ENCODE results near the gene TIPARP.

Gene TIPARP, protein sequence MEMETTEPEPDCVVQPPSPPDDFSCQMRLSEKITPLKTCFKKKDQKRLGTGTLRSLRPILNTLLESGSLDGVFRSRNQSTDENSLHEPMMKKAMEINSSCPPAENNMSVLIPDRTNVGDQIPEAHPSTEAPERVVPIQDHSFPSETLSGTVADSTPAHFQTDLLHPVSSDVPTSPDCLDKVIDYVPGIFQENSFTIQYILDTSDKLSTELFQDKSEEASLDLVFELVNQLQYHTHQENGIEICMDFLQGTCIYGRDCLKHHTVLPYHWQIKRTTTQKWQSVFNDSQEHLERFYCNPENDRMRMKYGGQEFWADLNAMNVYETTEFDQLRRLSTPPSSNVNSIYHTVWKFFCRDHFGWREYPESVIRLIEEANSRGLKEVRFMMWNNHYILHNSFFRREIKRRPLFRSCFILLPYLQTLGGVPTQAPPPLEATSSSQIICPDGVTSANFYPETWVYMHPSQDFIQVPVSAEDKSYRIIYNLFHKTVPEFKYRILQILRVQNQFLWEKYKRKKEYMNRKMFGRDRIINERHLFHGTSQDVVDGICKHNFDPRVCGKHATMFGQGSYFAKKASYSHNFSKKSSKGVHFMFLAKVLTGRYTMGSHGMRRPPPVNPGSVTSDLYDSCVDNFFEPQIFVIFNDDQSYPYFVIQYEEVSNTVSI

DNA sequence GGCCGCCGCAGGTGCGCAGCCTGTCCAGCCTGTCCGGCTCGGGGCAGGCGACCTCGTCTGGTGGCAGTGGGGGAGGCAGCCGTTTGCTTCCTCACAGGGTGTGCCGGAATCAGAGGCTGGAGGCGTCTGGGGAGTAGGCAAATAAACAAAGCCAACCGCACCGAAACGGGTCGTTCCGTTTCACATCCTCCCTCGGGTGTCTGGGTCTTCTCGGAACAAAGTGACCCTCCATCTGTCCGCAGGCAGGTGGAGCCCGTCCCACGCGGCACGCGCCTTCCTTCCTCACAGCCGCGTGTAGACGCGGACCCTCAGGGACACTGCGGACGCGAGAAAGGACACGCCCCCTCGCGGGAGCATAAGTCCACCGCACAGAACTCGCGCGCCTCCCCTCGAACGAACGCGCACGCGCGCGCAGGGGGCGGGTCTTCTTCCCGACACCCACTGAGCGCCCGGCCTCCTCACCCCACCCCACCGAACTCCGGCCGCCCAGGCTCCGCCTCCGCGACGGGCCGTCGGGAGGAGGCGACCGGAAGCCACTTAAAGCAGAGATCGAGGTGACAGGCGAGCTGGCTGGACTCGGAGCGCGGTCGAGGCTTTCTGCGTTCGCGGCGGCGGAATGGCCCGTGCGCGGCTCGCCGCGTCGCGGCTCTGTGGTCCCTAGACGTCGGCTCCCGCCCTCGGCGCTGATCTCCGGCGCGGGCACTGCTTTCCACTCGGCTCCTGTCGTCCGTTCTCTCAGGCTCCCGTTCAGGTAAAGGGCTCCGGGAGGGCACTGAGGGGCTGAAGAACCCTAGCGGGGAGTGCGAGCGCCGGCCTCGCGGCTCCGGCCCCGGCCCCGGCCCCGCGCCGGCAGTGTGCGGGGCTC lies at the start of gene TIPARP:
Gene TIPARP (plus strand): TSS at position 545 of the 865 bp plus-strand sequence. CDS start 3,108 bp downstream, outside the sequence.
- DNase-seq (ENCODE audit: low spot score), result peak; percentile 97

DNA sequence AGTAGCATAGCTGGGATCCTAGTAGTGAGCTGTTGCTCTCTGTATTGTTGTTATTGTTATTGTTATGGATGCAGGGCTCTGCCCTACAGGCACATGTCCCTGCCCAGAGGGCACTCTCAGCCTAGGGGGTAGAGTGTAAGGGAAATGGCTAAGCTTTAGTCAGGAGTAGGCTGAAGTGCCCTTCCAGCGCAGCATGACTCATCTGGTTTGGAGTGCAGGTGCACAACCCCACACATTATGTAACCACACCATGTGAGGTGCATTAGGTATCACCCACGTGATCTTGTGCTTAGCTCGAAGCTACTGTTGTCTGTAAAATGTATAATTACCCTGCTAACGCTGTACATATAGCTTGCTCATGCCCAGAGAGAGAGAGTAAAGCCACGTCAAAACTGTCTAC lies 48.3 kb upstream of the TIPARP start:
- no peak for DNase-seq (ENCODE audit: low spot score)

DNA sequence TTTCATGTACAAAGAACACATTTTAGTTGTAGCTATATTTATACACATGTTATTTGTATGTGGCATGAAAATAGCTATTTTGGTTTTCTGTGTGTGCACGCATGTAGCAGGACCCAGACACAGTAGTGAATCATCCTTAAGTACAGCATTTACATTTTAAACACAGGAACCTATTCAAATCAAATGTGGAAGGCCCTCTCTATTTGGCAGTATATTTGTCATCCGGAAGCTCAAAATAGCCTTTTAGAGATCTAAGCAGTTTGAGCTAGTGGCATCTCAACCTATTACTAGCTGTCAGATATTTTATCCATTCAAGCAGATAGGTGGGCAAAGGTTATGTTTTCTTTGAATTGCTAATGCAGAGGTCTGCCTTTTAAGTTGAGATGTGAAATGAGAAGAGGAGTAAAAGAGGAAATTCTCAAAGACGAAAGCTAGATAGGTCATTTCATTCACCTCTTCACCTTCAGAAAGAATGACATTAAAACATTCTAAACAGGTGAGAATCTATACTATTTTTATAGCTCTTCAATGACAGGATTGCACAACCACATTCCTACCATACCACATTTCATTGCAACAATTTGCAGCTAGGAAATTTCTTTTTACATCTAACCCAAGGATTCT lies 46.3 kb upstream of the TIPARP start:
- DNase-seq (ENCODE audit: low spot score), result no peak

GRCh38 chr3:156628836-156629618 lies 45.4 kb upstream of the TIPARP start:
- DNase-seq (ENCODE audit: low spot score), result no peak

GRCh38 chr3:156630081-156630772 lies 44.2 kb upstream of the TIPARP start:
- DNase-seq (ENCODE audit: low spot score), result no peak

- DNase-seq (ENCODE audit: low spot score), result no peak
These were observed 43.7 kb upstream of the TIPARP start for GRCh38 chr3:156630773-156631093.

DNA sequence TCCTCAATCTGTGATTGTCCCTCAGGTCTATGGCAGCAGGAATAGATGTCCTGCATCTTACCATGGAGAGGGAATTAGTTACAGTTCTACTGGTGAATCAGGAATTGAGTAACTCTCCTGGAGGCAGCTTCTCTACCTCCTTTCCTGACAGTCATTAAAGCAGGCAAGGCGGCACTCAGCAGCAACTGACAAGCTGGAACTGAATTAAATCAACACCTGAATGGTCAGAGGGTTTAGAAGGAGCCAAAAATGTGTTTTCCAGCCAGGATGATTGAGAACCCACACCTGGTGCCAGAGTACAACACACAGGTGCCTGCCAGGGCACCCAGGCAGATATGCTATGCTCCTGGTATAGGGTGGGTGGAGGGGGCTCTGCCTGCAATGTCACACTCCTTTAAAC lies 43.1 kb upstream of the TIPARP start:
- DNase-seq (ENCODE audit: low spot score), result no peak

GRCh38 chr3:156632601-156633000 lies 41.8 kb upstream of the TIPARP start:
- DNase-seq (ENCODE audit: low spot score), result no peak

- no peak for DNase-seq (ENCODE audit: low spot score)
These were observed 41.1 kb upstream of the TIPARP start for GRCh38 chr3:156633335-156633734.

DNA sequence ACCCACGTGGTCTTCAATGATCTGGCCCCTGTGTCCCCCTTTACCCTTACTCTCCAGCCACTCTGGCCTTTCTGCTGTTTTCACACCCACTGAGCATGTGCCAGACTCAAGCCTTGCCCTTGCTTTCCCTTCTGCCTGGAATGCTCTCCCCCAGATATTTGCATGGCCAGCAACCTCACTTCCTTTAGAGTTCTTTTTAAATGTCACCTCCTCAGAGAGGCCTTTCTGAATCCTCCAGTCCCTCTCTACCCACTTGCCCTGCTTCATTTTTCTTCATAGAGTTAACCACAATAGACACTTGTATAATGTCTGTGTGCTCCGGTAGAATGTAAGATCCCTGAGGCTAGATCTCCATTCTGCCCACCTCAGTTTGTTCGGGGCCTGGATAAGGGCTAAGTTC lies 39.4 kb upstream of the TIPARP start:
- DNase-seq (ENCODE audit: low spot score), result no peak

DNA sequence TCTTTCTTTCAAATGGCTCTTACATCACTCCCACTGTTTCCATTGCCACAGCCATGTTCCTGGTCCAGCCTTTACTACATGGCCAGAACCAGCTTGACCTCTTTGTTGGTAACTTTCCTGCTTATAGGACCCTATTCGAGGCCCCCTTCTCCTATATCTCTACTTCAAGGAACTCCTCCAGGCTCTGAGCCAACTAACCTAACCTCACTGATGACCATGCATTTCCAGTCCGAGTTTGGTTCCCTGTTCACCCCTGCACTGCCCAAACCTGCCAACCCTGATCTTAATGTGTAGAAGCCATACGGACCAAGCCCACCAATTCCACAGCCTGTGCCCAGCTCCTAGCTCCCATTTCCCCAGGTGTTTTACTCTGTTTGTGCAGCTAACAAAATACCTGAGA lies 38.4 kb upstream of the TIPARP start:
- DNase-seq (ENCODE audit: low spot score), result no peak

DNA sequence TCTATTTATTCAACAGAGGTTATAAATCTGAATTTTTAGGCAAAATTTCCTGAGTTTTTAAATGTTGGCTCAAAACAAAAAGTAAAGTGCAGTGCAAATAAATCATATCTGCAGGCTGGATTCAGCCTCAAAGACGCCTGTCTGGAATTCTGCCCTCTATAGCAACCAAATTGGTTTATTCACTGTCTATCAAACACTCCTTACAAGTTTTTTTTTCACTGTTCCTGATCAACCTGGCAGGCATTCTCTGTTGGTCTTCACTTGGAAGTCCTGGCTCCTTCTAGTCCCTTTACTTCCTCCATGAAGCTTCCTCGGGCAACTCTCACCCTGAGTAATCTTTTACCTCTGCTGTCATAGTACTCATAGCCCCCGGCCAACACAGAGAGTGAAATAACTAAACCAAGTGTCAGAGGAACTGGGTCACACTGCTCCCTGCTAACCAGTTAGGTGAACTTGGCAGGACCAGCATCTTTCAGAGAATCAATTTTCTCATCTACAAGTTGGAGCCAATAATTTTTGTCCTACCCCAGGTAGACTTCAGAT lies 36.8 kb upstream of the TIPARP start:
- no peak for DNase-seq (ENCODE audit: low spot score)

GRCh38 chr3:156638271-156638670 lies 36.1 kb upstream of the TIPARP start:
- DNase-seq (ENCODE audit: low spot score), result no peak

GRCh38 chr3:156639414-156640023 lies 34.9 kb upstream of the TIPARP start:
- DNase-seq (ENCODE audit: low spot score), result no peak

DNA sequence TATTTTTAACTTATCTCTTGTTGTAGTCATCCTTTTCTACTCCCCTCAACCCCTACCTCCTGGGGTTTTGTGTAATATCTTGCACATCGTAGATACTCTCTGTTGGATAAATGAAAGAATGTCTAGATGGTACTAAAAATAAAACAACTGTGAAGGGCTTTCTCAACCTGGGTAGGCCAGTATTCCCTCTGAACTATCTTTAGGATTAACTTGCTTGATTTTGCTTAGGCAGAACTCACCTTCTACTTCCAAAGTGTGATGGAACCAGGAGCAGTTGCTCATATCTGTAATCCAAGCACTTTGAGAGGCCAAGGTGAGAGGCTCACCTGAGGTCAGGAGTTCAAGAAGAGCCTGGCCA lies 32.8 kb upstream of the TIPARP start:
- DNase-seq (ENCODE audit: low spot score), result no peak

- no peak for DNase-seq (ENCODE audit: low spot score)
These were observed 31.4 kb upstream of the TIPARP start for GRCh38 chr3:156642750-156643728.

GRCh38 chr3:156643729-156644389 lies 30.5 kb upstream of the TIPARP start:
- no peak for DNase-seq (ENCODE audit: low spot score)

DNA sequence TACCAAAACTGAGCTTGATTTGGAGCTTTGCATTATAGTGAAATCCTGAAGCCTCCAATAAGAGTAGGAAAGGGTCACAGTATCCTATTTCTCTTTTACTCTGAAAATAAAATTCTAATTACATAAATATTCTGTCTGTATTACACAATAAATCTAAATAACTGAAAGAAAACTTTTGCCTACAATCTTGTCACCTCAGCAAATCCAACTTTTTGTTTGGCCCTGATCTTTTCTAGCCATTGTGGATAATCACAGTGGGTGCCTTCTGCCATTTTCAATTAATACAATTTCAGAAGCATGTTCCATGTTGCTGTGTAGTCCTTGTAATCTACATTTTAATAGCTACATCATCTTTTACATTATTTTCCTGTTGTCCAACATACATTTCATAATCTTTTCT lies 29.4 kb upstream of the TIPARP start:
- DNase-seq (ENCODE audit: low spot score), result no peak
